Measurements from ENCODE around the gene ECHDC3.

Gene ECHDC3

GRCh38 chr10:11742009-11742778 lies at the start of gene ECHDC3:
ECHDC3 (plus strand) TSS chr10:11742382; CDS start chr10:11742577, 195 bp downstream.
- H3K9me3 ChIP-seq (ENCODE audit: control insufficient read depth, low read length): peaks cover 5% of the 10 kb centered on the region
- no peaks in the 10 kb centered on the region for H3K36me3 ChIP-seq (ENCODE audit: control insufficient read depth, insufficient read depth, low read length, severe bottlenecking)
- peak within 1 kb of the TSS; percentile 70 for H3K4me3 ChIP-seq (ENCODE audit: low read length)
- H3K4me1 ChIP-seq (ENCODE audit: control insufficient read depth, insufficient read depth, low read length): peaks cover 7% of the 10 kb centered on the region
- H3K27me3 ChIP-seq (replicated peaks; ENCODE audit: control insufficient read depth, insufficient read depth, low read length): peaks cover 9% of the 10 kb centered on the region
- DNase-seq (ENCODE audit: low read depth): peak; percentile 39
- H3K9ac ChIP-seq (ENCODE audit: low read length): peak within 1 kb of the TSS; percentile 74

GRCh38 chr10:11693376-11693775 lies 48.8 kb upstream of the ECHDC3 start:
- no peak for DNase-seq (ENCODE audit: low read depth)
- peaks cover 38% of the 10 kb centered on the region for H3K27me3 ChIP-seq (replicated peaks; ENCODE audit: control insufficient read depth, insufficient read depth, low read length)
- H3K9me3 ChIP-seq (ENCODE audit: control insufficient read depth, low read length): no peaks in the 10 kb centered on the region
- no peak overlapping the region for H3K4me3 ChIP-seq (ENCODE audit: low read length)
- H3K36me3 ChIP-seq (ENCODE audit: control insufficient read depth, insufficient read depth, low read length, severe bottlenecking): no peaks in the 10 kb centered on the region
- no peaks in the 10 kb centered on the region for H3K4me1 ChIP-seq (ENCODE audit: control insufficient read depth, insufficient read depth, low read length)
- H3K9ac ChIP-seq (ENCODE audit: low read length): no peak overlapping the region

GRCh38 chr10:11695779-11696178 lies 46.4 kb upstream of the ECHDC3 start:
- Histone ChIP-seq H3K36me3 (ENCODE audit: control insufficient read depth, insufficient read depth, low read length, severe bottlenecking) (no peaks in the 10 kb centered on the region), H3K9ac (ENCODE audit: low read length) (no peak overlapping the region), H3K4me3 (ENCODE audit: low read length) (no peak overlapping the region)

GRCh38 chr10:11697718-11698527 lies 44.3 kb upstream of the ECHDC3 start:
- no peak for DNase-seq (ENCODE audit: low read depth)
- no peaks in the 10 kb centered on the region for H3K4me1 ChIP-seq (ENCODE audit: control insufficient read depth, insufficient read depth, low read length)
- no peaks in the 10 kb centered on the region for H3K9me3 ChIP-seq (ENCODE audit: control insufficient read depth, low read length)
- H3K36me3 ChIP-seq (ENCODE audit: control insufficient read depth, insufficient read depth, low read length, severe bottlenecking): no peaks in the 10 kb centered on the region
- H3K4me3 ChIP-seq (ENCODE audit: low read length): no peak overlapping the region
- H3K9ac ChIP-seq (ENCODE audit: low read length): no peak overlapping the region
- peaks cover 16% of the 10 kb centered on the region for H3K27me3 ChIP-seq (replicated peaks; ENCODE audit: control insufficient read depth, insufficient read depth, low read length)

More at GRCh38 chr10:11695779-11696178, 46.4 kb upstream of the ECHDC3 start:
- Histone ChIP-seq H3K4me1 (ENCODE audit: control insufficient read depth, insufficient read depth, low read length) (no peaks in the 10 kb centered on the region), H3K9me3 (ENCODE audit: control insufficient read depth, low read length) (no peaks in the 10 kb centered on the region), H3K27me3 (replicated peaks; ENCODE audit: control insufficient read depth, insufficient read depth, low read length) (peaks cover 28% of the 10 kb centered on the region)
- no peak for DNase-seq (ENCODE audit: low read depth)

GRCh38 chr10:11698691-11699549 lies 43.3 kb upstream of the ECHDC3 start:
- Histone ChIP-seq H3K36me3 (ENCODE audit: control insufficient read depth, insufficient read depth, low read length, severe bottlenecking) (no peaks in the 10 kb centered on the region), H3K9ac (ENCODE audit: low read length) (no peak overlapping the region)
- no peak for DNase-seq (ENCODE audit: low read depth)

GRCh38 chr10:11699550-11700097 lies 42.6 kb upstream of the ECHDC3 start:
- no peak for DNase-seq (ENCODE audit: low read depth)
- Histone ChIP-seq H3K9ac (ENCODE audit: low read length) (no peak overlapping the region), H3K36me3 (ENCODE audit: control insufficient read depth, insufficient read depth, low read length, severe bottlenecking) (no peaks in the 10 kb centered on the region)

More at GRCh38 chr10:11698691-11699549, 43.3 kb upstream of the ECHDC3 start:
- no peak overlapping the region for H3K4me3 ChIP-seq (ENCODE audit: low read length)
- peaks cover 7% of the 10 kb centered on the region for H3K27me3 ChIP-seq (replicated peaks; ENCODE audit: control insufficient read depth, insufficient read depth, low read length)
- H3K4me1 ChIP-seq (ENCODE audit: control insufficient read depth, insufficient read depth, low read length): no peaks in the 10 kb centered on the region
- no peaks in the 10 kb centered on the region for H3K9me3 ChIP-seq (ENCODE audit: control insufficient read depth, low read length)

GRCh38 chr10:11700539-11700938 lies 41.6 kb upstream of the ECHDC3 start:
- peaks cover 7% of the 10 kb centered on the region for H3K27me3 ChIP-seq (replicated peaks; ENCODE audit: control insufficient read depth, insufficient read depth, low read length)
- no peak for DNase-seq (ENCODE audit: low read depth)
- no peaks in the 10 kb centered on the region for H3K36me3 ChIP-seq (ENCODE audit: control insufficient read depth, insufficient read depth, low read length, severe bottlenecking)

More at GRCh38 chr10:11699550-11700097, 42.6 kb upstream of the ECHDC3 start:
- H3K9me3 ChIP-seq (ENCODE audit: control insufficient read depth, low read length): no peaks in the 10 kb centered on the region
- peaks cover 7% of the 10 kb centered on the region for H3K27me3 ChIP-seq (replicated peaks; ENCODE audit: control insufficient read depth, insufficient read depth, low read length)
- no peak overlapping the region for H3K4me3 ChIP-seq (ENCODE audit: low read length)
- no peaks in the 10 kb centered on the region for H3K4me1 ChIP-seq (ENCODE audit: control insufficient read depth, insufficient read depth, low read length)

GRCh38 chr10:11701451-11702095 lies 40.6 kb upstream of the ECHDC3 start:
- no peak for DNase-seq (ENCODE audit: low read depth)
- no peak overlapping the region for H3K9ac ChIP-seq (ENCODE audit: low read length)
- H3K4me3 ChIP-seq (ENCODE audit: low read length): no peak overlapping the region
- H3K36me3 ChIP-seq (ENCODE audit: control insufficient read depth, insufficient read depth, low read length, severe bottlenecking): no peaks in the 10 kb centered on the region
- no peaks in the 10 kb centered on the region for H3K27me3 ChIP-seq (replicated peaks; ENCODE audit: control insufficient read depth, insufficient read depth, low read length)
- no peaks in the 10 kb centered on the region for H3K9me3 ChIP-seq (ENCODE audit: control insufficient read depth, low read length)
- H3K4me1 ChIP-seq (ENCODE audit: control insufficient read depth, insufficient read depth, low read length): no peaks in the 10 kb centered on the region

More at GRCh38 chr10:11700539-11700938, 41.6 kb upstream of the ECHDC3 start:
- no peaks in the 10 kb centered on the region for H3K4me1 ChIP-seq (ENCODE audit: control insufficient read depth, insufficient read depth, low read length)
- H3K4me3 ChIP-seq (ENCODE audit: low read length): no peak overlapping the region
- H3K9ac ChIP-seq (ENCODE audit: low read length): no peak overlapping the region
- H3K9me3 ChIP-seq (ENCODE audit: control insufficient read depth, low read length): no peaks in the 10 kb centered on the region

GRCh38 chr10:11702264-11702663 lies 39.9 kb upstream of the ECHDC3 start:
- H3K36me3 ChIP-seq (ENCODE audit: control insufficient read depth, insufficient read depth, low read length, severe bottlenecking): no peaks in the 10 kb centered on the region
- no peak overlapping the region for H3K4me3 ChIP-seq (ENCODE audit: low read length)
- H3K4me1 ChIP-seq (ENCODE audit: control insufficient read depth, insufficient read depth, low read length): no peaks in the 10 kb centered on the region
- no peak for DNase-seq (ENCODE audit: low read depth)
- H3K27me3 ChIP-seq (replicated peaks; ENCODE audit: control insufficient read depth, insufficient read depth, low read length): peaks cover under 1% of the 10 kb centered on the region
- no peaks in the 10 kb centered on the region for H3K9me3 ChIP-seq (ENCODE audit: control insufficient read depth, low read length)
- H3K9ac ChIP-seq (ENCODE audit: low read length): no peak overlapping the region

- Histone ChIP-seq H3K4me1 (ENCODE audit: control insufficient read depth, insufficient read depth, low read length) (no peaks in the 10 kb centered on the region), H3K4me3 (ENCODE audit: low read length) (no peak overlapping the region), H3K9me3 (ENCODE audit: control insufficient read depth, low read length) (no peaks in the 10 kb centered on the region), H3K36me3 (ENCODE audit: control insufficient read depth, insufficient read depth, low read length, severe bottlenecking) (no peaks in the 10 kb centered on the region), H3K9ac (ENCODE audit: low read length) (no peak overlapping the region), H3K27me3 (replicated peaks; ENCODE audit: control insufficient read depth, insufficient read depth, low read length) (peaks cover 12% of the 10 kb centered on the region)
- DNase-seq (ENCODE audit: low read depth): no peak
Measured at GRCh38 chr10:11704092-11704491, 38.1 kb upstream of the ECHDC3 start.
